Colon (tissue), 2 donors: ENCODE measurements around the gene PTPRD.
"Not testable (repeated sequence)": the region's sequence is repeated elsewhere in the genome, so short reads cannot be mapped to it uniquely, and the experiment has no call there.

Source experiments
- FAIRE-seq: peaks from 2 replicates; lab custom pipeline; 2012; peaks lifted over from hg19 to GRCh38; lab: Jason Lieb, UNC
- donor health status: control.
- donor health status: control.

The PTPRD gene

DNA sequence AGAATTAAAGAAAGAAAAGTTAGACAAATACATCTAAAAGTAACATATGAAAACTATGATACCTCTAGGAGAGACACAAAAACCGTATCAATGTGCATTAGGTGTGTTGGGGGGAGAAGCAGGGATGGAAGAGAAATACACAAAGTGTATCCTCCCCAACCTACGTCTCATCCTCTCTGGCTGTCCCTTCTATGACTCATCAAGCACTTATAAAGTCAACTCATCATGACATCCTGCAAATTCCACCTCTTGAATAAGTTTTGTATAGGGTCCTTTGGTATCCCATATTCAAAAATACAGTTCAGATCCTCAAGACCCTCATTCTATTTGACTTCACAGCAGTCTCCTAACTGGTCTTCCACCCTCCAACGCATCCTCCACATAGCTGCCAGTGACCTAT, 1895.7 kb downstream of the PTPRD start:
- no peak for FAIRE-seq

- no peak for FAIRE-seq
Measured at GRCh38 chr9:8715788-8716187, 1897.0 kb downstream of the PTPRD start.

GRCh38 chr9:8713811-8714165, 1899.0 kb downstream of the PTPRD start:
- no peak for FAIRE-seq

- FAIRE-seq, result no peak
Measured at GRCh38 chr9:8713149-8713810, 1899.5 kb downstream of the PTPRD start.

DNA sequence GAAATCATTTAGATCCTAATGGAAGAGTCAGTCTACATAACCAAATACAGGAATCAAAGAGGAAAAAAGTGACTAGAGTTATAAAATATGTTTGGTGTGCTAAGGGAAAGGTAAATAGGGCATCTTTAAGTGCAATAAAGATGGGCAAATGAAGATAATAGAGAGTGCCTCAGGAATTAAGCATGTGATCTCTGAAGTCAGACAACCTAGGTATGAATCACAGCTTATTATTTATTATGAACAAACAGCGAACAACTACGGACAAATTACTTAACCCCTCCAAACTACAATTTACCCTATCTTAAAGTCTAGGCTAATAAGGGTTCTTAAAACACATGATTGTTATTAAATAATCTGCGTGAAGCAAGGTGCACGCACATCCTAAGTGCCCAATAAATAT, 1903.1 kb downstream of the PTPRD start:
- FAIRE-seq, result no peak

DNA sequence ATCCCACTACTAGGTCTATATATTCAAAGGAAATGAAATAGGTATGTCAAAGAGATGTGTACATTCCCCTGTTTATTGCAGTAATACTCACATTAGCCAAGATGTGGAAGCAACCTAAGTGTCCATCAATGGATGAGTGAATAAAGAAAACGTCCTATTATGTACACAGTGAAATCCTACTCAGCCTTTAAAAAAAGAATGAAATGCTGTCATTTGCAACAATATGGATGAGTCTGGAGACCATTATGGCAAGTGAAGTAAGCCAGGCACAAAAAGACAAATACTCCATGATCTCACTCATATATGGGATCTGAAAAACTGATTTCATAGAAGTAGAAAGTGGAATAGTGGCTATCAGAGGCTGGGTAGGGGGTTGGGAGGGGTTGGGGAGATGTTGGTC, 1904.1 kb downstream of the PTPRD start:
- no peak for FAIRE-seq

DNA sequence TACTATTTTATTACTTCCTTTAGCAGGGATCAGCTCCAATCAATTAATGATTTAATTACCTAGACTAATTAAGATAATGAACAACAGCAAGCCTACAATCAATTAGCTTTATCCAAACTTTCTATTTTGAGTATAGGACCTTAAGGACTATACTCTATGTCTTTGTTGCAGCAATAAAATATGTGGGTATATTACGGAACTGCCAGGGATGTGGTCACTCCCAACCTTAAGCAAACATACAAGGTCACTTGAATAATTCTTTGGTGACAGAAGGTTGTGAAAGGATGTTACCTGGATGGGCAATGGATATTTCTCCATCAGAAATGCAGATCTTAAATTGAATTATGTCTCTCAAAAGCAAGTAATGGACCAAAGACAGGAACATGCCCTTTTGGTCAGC, 1905.8 kb downstream of the PTPRD start:
- FAIRE-seq, result no peak

- no peak for FAIRE-seq
Measured at GRCh38 chr9:8706531-8706930, 1906.3 kb downstream of the PTPRD start.

GRCh38 chr9:8705861-8706260, 1906.9 kb downstream of the PTPRD start:
- FAIRE-seq, result no peak

DNA sequence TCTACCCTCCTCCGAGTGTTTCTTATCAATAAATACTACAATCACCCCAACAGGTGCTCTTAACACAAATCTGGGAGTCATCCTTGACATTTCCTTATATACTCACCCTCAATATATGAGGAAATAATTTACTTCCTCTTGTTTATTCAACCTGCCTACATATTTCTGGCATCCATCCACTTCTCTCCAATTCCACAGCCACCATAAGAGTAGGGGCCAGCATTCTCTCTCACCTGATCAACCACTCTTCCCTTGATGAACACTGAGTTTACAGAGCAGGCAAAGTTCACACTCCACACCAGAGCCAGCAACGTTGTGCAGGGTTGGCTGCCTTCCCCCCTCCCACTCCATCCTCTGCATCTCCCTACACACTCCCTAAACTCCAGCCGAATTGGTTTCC, 1908.9 kb downstream of the PTPRD start:
- FAIRE-seq, result no peak

DNA sequence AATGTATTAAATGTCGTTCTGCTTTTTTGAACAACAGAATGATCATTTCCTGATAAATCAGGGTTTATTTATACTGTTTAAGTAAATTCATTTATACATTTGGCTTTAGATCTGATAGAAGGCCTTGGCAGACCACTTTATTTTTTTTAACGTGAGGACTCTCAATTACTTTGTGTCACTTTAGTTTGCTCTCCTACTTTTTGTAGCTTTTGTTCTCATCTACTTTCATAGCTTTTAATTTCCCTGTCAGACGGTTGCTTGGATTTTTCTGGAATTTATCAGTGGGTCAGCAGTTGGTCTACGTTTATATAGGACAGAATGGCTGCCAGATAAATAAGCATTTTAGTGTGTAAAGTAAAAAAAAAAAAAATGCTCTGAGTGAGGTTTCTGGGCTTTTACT, 1910.9 kb downstream of the PTPRD start:
- no peak for FAIRE-seq

GRCh38 chr9:8697565-8697964, 1915.2 kb downstream of the PTPRD start:
- FAIRE-seq, result not testable (repeated sequence)

GRCh38 chr9:8696516-8696915, 1916.3 kb downstream of the PTPRD start:
- no peak for FAIRE-seq

DNA sequence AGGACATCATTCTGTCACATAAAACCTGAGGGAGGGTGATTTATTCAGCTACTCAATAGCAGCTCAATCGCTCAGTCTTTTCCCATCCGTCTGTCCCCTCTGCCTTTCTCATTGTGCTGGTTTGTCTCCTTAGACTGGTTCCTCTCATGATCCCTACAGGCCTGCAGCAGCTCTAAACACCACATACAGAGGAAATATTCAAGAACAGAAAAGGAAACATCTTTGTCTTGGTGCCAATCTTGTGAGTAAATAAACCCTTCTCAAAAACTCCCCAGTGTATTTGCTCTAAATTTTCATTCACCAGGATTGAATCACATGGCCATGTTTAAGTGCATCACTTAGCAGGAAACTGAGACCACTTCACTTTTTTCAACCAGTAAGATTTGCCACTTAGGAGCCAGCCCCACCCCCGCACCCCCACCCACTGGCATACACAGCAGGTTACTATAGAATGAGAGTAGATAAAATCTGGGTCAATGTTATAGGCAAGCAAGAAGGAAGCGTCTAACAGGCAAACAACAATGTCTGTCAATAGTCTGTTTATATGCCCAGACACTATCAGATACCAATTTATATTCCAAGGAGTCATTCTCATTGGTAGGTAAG, 1917.7 kb downstream of the PTPRD start:
- no peak for FAIRE-seq

DNA sequence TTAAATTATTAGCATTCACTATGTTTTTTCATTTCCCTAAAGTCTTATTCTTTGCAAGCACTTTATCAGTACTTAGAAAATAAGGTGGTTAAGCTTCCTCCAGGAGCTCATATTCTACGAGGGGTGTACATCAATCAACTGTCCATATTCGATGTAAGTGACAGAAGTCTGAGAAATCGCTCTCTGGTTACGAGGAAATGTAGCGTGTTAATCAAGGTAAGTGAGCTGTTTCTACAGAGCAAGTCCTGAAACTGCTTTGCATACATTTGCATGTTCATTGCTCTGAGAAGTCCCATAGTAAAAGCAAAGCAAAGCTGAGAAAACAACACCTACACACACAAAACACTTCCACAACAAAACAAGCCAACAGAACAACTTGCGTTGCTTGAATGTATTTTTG, 1919.3 kb downstream of the PTPRD start:
- no peak for FAIRE-seq

DNA sequence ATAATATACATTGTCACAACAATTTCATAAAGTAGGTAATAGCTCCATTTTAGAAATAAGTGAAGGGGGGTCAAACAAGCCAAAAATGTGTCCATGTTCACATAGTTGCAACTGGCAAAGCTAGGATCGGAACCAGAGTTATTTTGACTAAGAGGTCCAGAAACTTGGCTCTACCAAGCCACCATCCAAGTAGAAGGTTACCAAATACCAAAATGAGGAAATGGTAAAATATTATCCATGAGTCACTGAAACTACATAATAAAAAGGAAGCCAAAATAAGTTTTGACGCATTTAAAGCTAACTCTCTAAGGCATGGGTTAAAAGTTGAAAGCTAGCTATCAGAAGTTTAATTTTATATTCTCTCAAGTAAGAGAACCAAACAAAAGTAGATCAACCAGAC, 1926.3 kb downstream of the PTPRD start:
- FAIRE-seq, result no peak

DNA sequence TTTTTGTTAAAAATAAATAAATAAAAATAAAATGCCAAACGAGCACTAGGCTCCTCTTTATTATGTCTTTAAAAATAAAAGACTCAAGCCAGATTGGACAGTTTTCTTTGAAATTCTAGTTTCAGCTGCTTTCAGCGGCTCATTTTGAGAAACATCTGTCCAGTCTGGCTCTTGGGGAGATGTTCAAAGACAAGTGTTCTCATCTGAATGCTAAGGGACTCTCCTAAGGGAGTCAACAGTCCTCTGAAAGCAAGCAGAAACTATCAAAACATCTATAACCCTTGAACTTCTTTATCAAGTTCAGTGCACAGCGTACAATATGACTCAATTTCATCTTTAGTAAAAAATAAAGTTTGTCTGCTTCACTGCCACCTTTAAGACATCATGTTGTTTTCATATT, 1927.0 kb downstream of the PTPRD start:
- no peak for FAIRE-seq

DNA sequence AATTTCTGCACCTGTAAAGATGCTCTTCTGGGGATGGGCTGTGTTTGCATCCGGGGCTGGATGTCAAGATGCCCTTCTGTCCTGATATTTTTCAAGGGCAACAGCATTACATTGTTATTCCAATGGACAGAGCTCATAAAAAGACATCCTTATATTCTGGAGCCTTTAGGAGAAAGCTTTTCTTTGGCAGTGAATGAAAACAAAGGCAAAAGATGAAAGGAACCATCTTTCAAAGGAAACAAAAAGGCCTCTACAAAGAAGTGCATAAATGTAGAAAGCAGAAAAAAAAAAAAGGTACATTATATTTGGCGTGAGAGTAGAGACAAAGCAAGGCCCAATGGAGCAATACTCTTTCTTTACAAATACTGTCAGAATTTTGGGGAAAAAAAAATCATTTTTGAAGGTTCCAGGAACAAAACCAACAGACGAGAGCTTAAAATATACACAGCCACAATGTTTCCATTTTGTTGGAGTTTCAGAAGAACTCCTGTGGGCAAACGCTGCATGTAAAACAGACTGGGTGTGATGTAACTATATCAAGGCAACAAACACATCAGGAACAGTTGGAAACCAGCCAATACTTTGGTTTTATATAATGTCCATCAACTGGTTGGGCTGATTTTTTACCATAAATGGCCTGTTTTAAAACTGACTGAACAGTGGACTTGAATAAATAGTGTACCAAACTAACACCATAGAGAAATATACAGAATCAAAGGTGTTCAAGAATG, 1927.7 kb downstream of the PTPRD start:
- no peak for FAIRE-seq

DNA sequence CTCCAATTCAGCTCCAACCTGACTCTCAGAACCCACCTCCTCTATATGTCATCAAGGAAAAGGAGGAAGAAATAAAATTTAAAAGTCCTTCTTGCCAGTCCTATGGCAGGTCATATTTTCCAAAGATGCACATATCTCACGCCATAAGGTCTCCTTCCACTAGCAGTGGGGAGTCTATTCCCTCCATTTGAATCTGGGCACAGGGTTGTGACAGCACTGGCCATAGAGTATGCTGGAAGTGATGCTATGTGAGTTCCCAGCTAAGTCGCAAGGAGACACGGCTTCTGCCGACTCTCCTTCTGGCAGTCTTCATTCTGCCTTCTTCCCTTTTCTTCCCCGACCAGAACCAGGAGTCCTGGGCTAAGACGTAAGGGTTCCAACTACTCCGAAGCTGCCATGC, 1929.3 kb downstream of the PTPRD start:
- no peak for FAIRE-seq

DNA sequence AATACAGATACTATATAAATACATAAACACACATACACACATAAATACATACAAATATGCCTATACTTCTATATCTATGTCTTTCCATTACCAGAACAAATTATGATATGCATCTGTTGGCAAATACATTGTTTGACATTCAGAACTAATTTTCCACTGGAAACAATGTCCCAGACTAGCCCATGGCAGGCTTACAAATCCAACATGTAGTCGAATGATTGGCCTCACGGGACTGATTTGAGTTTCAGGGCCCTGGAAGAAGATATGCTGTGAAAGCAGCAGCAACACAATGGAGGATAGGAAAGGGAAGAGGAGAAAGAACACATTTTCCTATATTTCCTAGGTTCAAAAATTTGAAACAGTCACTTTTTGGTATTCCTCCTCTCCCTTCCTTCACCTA, 1932.1 kb downstream of the PTPRD start:
- FAIRE-seq, result no peak

DNA sequence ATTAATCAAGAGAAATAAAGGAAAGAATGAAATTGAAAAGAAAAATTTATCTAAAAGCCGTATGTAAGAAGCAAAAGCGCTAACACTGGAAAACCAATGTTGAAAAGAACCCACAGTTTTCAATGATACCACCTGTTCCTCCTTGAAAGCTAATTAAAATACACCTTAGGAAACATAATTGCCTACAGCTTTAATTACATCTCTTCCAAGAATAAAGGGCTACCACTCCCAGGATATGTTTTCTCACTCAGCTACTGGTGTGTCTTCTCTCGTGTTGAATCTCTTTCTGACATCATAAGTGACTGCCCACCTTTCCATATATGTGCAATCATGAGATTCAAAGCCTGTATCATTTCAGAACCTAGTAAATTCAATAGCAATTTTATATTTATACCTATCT, 1932.6 kb downstream of the PTPRD start:
- no peak for FAIRE-seq

GRCh38 chr9:8679371-8679822, 1933.4 kb downstream of the PTPRD start:
- FAIRE-seq, result no peak

GRCh38 chr9:8677741-8678140, 1935.1 kb downstream of the PTPRD start:
- no peak for FAIRE-seq

- no peak for FAIRE-seq
Measured at GRCh38 chr9:8674536-8674935, 1938.3 kb downstream of the PTPRD start.
